Body of pancreas (tissue), 4 donors: ENCODE results near the gene SYT2. TPM values are rescaled to one million over a fixed set of nuclear protein-coding genes. Genes with fewer than 3 reads are reported as not detected.

ENCODE experiments used
- ATAC-seq: fragments of 150-250 bp; one replicate; pipeline ENCODE4 v1.9.1; 2016
- DNase-seq, 4 donors: peaks; one replicate each; pipeline ENCODE4 v3.0.0-alpha.2; 2019
- H3K27ac ChIP-seq, 4 donors: fragments of 200-600 bp; sonication (generic); 1 replicate in 3 of 4; 2 replicates in 1 of 4; pipeline versions ENCODE4 v1.5.1 to v1.6.1; 2016 to 2019; ENCODE audit warnings: mild to moderate bottlenecking in 1 of 4, mixed read lengths in 1 of 4, moderate library complexity in 1 of 4
- H3K27me3 ChIP-seq, 2 donors: fragments of 200-600 bp; sonication (generic); one replicate each; pipeline ENCODE4 v1.6.0; 2016; ENCODE audit warnings: mild to moderate bottlenecking in 1 of 2
- H3K36me3 ChIP-seq, 2 donors: fragments of 200-600 bp; sonication (generic); replicated peaks in 1 of 2; 2 replicates each; pipeline ENCODE4 v1.5.1; 2016; ENCODE audit warnings: low read depth in 2 of 2; ENCODE audit not compliant: insufficient read depth in 1 of 2
- H3K4me1 ChIP-seq: fragments of 200-600 bp; sonication (generic); one replicate; pipeline ENCODE4 v1.6.0; 2016
- H3K4me3 ChIP-seq, 2 donors: fragments of 200-600 bp; sonication (generic); 1 replicate in 1 of 2; 2 replicates in 1 of 2; pipeline ENCODE4 v1.5.1; 2016 to 2019
- H3K9me3 ChIP-seq, 3 donors: fragments of 200-600 bp; sonication (generic); 1 replicate in 2 of 3; 2 replicates in 1 of 3; pipeline ENCODE4 v1.5.1; 2016
- POLR2A ChIP-seq, 3 donors: fragments of 450-650 bp; IDR thresholded peaks; one replicate each; pipeline ENCODE4 v1.6.1; 2016; ENCODE audit warnings: antibody characterized with exemption in 3 of 3, mild to moderate bottlenecking in 2 of 3
- WGBS, 2 donors: methylation state at CpG; one replicate each; pipeline ENCODE4 v1.1.5; 2017; 5-methylcytosine and 5-hydroxymethylcytosine counted together
- intact Hi-C: fragments of 100-400 bp; cut with DNase I; formaldehyde crosslinking; loops from one replicate; pipeline ENCODE4 v1.15.1; 2023
- total RNA-seq, 2 donors: library from RNA; depleted of rRNA; stranded (reverse); fragments of >200 nt; gene quantifications; one replicate each; pipeline ENCODE4 v1.1.0, GENCODE V29; 2016
- TF ChIP-seq, protein P1 (sequence below), 7 experiments: fragments of 450-650 bp in 4 of 7; fragments of 200-600 bp in 3 of 7; sonication (generic) in 3 of 7; IDR thresholded peaks; one replicate each; pipeline ENCODE4 v1.5.1; 2016 to 2019; ENCODE audit warnings: antibody characterized with exemption in 7 of 7

The SYT2 gene
- total RNA-seq, 2 donors from 2014 or later: not detected

DNA sequence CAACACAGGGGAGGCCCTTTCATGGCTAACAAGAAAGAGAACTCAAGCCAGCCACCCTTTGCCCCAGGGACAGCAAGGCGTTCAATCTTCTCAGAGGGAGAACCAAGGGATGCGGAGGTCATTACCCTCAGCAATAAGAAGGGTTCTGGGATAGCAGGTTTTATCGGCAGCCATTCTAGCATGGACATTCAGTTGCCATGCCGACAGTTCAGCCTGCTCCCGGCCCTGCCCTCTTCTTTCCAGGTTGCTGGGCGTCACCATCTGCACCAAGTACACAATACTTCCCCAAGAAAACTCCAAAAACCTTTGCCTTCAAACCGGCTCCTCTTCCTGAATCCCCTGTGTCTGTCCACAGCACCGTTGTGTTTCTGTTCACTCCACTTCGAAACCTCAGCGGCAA, 47.1 kb downstream of the SYT2 start:
- Histone ChIP-seq H3K27ac (no peak overlapping the region), H3K4me3 (no peak overlapping the region), H3K27me3 (no peaks in the 10 kb centered on the region), H3K4me1 (no peaks in the 10 kb centered on the region), H3K9me3 (no peaks in the 10 kb centered on the region), H3K36me3 (no peaks in the 10 kb centered on the region)
- TF ChIP-seq POLR2A (IDR thresholded peaks at IDR 0.05): no peak
- TF ChIP-seq, protein P1, sequence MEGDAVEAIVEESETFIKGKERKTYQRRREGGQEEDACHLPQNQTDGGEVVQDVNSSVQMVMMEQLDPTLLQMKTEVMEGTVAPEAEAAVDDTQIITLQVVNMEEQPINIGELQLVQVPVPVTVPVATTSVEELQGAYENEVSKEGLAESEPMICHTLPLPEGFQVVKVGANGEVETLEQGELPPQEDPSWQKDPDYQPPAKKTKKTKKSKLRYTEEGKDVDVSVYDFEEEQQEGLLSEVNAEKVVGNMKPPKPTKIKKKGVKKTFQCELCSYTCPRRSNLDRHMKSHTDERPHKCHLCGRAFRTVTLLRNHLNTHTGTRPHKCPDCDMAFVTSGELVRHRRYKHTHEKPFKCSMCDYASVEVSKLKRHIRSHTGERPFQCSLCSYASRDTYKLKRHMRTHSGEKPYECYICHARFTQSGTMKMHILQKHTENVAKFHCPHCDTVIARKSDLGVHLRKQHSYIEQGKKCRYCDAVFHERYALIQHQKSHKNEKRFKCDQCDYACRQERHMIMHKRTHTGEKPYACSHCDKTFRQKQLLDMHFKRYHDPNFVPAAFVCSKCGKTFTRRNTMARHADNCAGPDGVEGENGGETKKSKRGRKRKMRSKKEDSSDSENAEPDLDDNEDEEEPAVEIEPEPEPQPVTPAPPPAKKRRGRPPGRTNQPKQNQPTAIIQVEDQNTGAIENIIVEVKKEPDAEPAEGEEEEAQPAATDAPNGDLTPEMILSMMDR (IDR thresholded peaks at IDR 0.05): no peak
- no peak for ATAC-seq
- 54 to 55% methylated on average over 10 of the region's 10 CpGs for WGBS, 2 donors
- DNase-seq: no peak
- intact Hi-C loops: no loop called here

DNA sequence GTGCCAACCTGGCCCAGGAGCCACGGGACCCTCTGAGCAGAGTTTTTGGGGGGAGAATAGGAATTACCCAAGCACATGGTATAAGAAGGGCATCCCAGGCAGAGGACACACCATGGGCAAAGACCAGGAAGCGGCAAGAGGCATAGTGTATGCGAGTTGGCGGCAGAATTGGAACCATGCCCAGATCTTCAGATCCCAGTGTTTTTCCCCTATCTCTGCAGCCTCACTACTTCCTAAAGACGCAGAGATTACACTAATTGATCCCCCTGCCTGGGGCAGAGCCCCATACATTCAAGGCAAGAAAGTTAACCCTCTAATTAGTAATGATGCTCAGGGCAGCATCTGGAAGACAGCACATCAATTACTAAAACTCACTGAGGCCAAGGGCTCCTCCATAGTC, 48.2 kb downstream of the SYT2 start:
- TF ChIP-seq POLR2A (IDR thresholded peaks at IDR 0.05): no peak
- TF ChIP-seq, protein P1 (IDR thresholded peaks at IDR 0.05): no peak
- H3K4me3 ChIP-seq: no peak overlapping the region
- 26 to 32% methylated on average over 5 of the region's 5 CpGs for WGBS, 2 donors
- H3K27me3 ChIP-seq: no peaks in the 10 kb centered on the region
- H3K9me3 ChIP-seq: no peaks in the 10 kb centered on the region
- intact Hi-C loops: no loop called here
- H3K27ac ChIP-seq: no peak overlapping the region
- DNase-seq (peak in 1 of 4 donors; percentile 11), ATAC-seq (no peak)
- H3K36me3 ChIP-seq: no peaks in the 10 kb centered on the region
- H3K4me1 ChIP-seq: no peaks in the 10 kb centered on the region

DNA sequence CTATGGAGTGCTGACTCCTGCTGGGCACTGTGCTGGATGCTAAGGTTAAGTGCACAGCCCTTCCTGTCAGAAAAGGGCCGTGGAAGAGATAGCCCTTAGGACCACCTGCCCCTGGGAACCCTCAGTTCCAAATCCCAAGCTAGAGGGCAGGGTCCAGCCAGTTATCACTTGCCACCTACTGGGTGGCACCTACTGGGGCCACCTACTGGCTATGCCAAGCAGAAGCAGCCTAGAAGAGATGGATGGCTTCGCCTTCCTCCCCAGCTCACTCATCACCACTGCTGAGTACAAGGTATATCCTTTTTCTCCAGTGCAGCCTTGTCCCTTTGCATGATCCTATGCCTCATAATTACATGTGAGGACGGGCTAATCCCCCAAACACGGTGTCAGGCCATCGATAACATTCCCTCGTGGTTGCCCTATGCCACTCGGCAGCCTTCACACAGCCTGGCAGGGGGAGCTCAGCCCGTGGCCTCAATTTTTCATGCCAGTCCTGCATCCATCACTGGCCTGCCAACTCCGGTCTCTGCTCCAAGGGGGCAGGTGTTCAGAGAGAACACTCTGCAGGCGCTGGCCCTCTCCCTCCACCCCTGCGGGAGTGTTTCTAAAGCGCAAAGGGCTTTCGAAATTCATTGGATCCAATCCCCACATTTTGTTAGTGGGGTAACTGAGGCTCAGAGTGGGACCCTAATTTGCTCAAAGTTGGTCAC, 49.0 kb downstream of the SYT2 start:
- no peaks in the 10 kb centered on the region for H3K36me3 ChIP-seq
- H3K4me1 ChIP-seq: no peaks in the 10 kb centered on the region
- WGBS, 2 donors: 57 to 64% methylated on average over 12 to 13 of the region's 13 CpGs
- H3K27ac ChIP-seq: no peak overlapping the region
- intact Hi-C loops: no loop called here
- no peaks in the 10 kb centered on the region for H3K9me3 ChIP-seq
- DNase-seq: peak in 1 of 4 donors; percentile 9
- H3K4me3 ChIP-seq: no peak overlapping the region
- no peaks in the 10 kb centered on the region for H3K27me3 ChIP-seq
- TF ChIP-seq, protein P1 (IDR thresholded peaks at IDR 0.05): no peak
- no peak for TF ChIP-seq POLR2A (IDR thresholded peaks at IDR 0.05)
- no peak for ATAC-seq

DNA sequence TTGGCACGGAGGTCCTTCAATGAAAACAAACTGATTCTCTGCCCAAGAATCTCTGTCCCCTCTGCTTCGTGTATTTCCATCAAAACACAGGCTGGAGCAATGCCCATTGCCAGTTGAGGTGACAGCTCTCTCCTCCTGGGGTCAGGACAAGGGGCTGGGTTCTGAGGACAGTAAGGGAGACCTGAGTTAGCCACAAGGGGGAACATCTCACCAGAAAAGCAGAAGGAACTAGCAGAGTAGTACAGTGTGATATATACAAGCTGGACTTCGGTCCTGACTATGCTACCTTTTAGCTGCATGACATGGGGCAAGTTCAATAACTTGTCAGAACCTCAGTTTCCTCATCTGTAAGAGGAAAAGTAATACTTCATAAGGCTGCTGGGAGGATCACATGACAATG, 50.3 kb downstream of the SYT2 start:
- Histone ChIP-seq H3K27me3 (no peaks in the 10 kb centered on the region), H3K4me3 (no peak overlapping the region), H3K4me1 (no peaks in the 10 kb centered on the region), H3K27ac (no peak overlapping the region), H3K36me3 (no peaks in the 10 kb centered on the region), H3K9me3 (no peaks in the 10 kb centered on the region)
- TF ChIP-seq POLR2A (IDR thresholded peaks at IDR 0.05): no peak
- TF ChIP-seq, protein P1 (IDR thresholded peaks at IDR 0.05): no peak
- 38 to 41% methylated on average over 3 of the region's 3 CpGs for WGBS, 2 donors
- intact Hi-C loops: no loop called here
- no peak for DNase-seq
- ATAC-seq: no peak

DNA sequence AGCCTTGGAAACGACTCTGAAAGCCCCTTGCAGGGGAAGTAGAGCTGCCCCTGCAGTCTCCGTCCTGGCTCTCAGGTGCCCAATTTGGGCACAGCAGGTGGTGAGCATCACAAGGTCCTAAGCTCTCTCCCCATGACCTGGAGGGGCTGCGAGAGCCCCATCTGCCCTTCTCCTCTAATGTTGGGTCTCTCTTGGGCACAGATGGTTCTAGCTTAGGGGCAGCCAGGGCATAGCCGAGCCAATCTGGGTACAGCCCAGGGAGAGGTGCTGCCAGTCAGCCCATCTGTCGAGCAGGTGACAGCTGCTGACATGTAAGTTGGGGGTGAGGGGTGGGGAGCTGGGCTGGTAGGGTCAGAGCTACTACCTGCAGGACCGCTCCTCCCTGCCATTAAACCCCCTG, 50.7 kb downstream of the SYT2 start:
- no peaks in the 10 kb centered on the region for H3K36me3 ChIP-seq
- no peak overlapping the region for H3K4me3 ChIP-seq
- no peaks in the 10 kb centered on the region for H3K4me1 ChIP-seq
- no peak overlapping the region for H3K27ac ChIP-seq
- no peaks in the 10 kb centered on the region for H3K9me3 ChIP-seq
- DNase-seq (no peak), ATAC-seq (no peak)
- TF ChIP-seq, protein P1 (IDR thresholded peaks at IDR 0.05): no peak
- TF ChIP-seq POLR2A (IDR thresholded peaks at IDR 0.05): no peak
- intact Hi-C loops: no loop called here
- H3K27me3 ChIP-seq: no peaks in the 10 kb centered on the region
- 47 to 51% methylated on average over 5 to 6 of the region's 6 CpGs for WGBS, 2 donors
